ENCODE results near the gene SYCE1. TPM values are rescaled to one million over a fixed set of nuclear protein-coding genes. Genes with fewer than 3 reads are reported as not detected.

SYCE1 gene
- total and polyA plus RNA-seq, 2 experiments from 2014 or later, result 0.53 TPM; not detected in 1

DNA sequence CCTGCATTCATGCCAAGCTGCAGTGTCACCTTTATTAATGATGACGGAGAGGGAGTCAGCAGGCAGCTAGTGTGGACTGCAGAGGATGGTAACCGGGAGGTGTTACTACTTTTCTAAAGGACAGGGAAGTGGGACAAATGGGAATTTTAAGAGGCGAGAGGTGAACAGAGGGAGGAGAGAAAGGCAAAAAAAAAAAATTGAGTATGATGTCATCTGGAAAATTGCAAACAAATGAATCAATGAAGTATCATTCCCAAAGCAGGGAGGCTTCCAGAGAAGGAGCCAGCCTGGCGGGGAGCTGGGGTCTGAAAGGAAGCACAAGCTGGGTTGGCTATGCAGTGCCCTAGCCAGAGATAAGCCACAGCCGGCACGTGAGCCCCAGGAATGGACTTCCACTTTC is 48.3 kb upstream of the SYCE1 start (continued):
- TF ChIP-seq ZNF462 (CRISPR knock-in tag; IDR thresholded peaks at IDR 0.05), result no peak
- no peak for TF ChIP-seq NANOG (IDR thresholded peaks at IDR 0.05; ENCODE audit: borderline replicate concordance)

GRCh38 chr10:133611079-133611478 is 45.7 kb upstream of the SYCE1 start:
- H3K9me3 Mint-ChIP-seq, result peaks cover 78% of the 10 kb centered on the region
- no peak for ATAC-seq
- TF ChIP-seq POLR2AphosphoS5 (IDR thresholded peaks at IDR 0.05; ENCODE audit: low read depth), result no peak
- TF ChIP-seq CTCF (conservative IDR thresholded peaks at IDR 0.05; ENCODE audit: low read depth in 2 of 2), result no peak
- TF ChIP-seq ZNF462 (CRISPR knock-in tag; IDR thresholded peaks at IDR 0.05), result no peak
- TF ChIP-seq EZH2phosphoT487 (IDR thresholded peaks at IDR 0.05; ENCODE audit: unreplicated experiment), result no peak

More at GRCh38 chr10:133611079-133611478, 45.7 kb upstream of the SYCE1 start:
- no peaks in the 10 kb centered on the region for H4K20me1 ChIP-seq (replicated peaks; ENCODE audit: insufficient read depth)
- H3K4me3 ChIP-seq, result no peak overlapping the region
- Mint-ChIP-seq H3K4me1 (no peaks in the 10 kb centered on the region), H3K4me3 (no peak overlapping the region), H3K36me3 (ENCODE audit: low read depth) (no peaks in the 10 kb centered on the region), H3K27ac (no peak overlapping the region), H3K27me3 (ENCODE audit: insufficient read depth, low read depth, poor library complexity) (peaks cover 9% of the 10 kb centered on the region)
- H3F3A ChIP-seq (replicated peaks; ENCODE audit: low read depth), result no peaks in the 10 kb centered on the region
- H3K79me2 ChIP-seq (replicated peaks; ENCODE audit: insufficient read depth), result no peaks in the 10 kb centered on the region
- no peak overlapping the region for H2AFZ ChIP-seq
- H3K4me2 ChIP-seq, result no peak overlapping the region
- no peaks in the 10 kb centered on the region for H3K27me3 ChIP-seq (ENCODE audit: insufficient read depth)
- H3K9me2 ChIP-seq (ENCODE audit: insufficient read depth), result no peaks in the 10 kb centered on the region
- no peaks in the 10 kb centered on the region for H3K36me3 ChIP-seq (ENCODE audit: insufficient read depth)
- no peaks in the 10 kb centered on the region for H3K4me1 ChIP-seq (ENCODE audit: insufficient read depth)
- no peak overlapping the region for H3K27ac ChIP-seq (ENCODE audit: low read depth)
- no peak for DNase-seq (ENCODE audit: low spot score)

Data from GM23338 (cell line).